Duodenal mucosa (tissue), 2 donors: ENCODE measurements around the gene TNFRSF18.

ENCODE experiments used
- H3K27ac ChIP-seq: one replicate; pipeline ENCODE4 v1.7.0; 2013; ENCODE audit warnings: low read depth, low read length
- H3K27me3 ChIP-seq, 2 donors: one replicate each; pipeline ENCODE4 v1.7.0; 2013; ENCODE audit warnings: low read length in 2 of 2, control low read depth in 1 of 2; ENCODE audit not compliant: insufficient read depth in 2 of 2, control insufficient read depth in 1 of 2
- H3K36me3 ChIP-seq, 2 donors: one replicate each; pipeline ENCODE4 v1.7.0; 2013; ENCODE audit warnings: low read length in 2 of 2, control low read depth in 1 of 2; ENCODE audit not compliant: insufficient read depth in 2 of 2, control insufficient read depth in 1 of 2
- H3K4me1 ChIP-seq, 2 donors: one replicate each; pipeline ENCODE4 v1.7.0; 2013; ENCODE audit warnings: low read length in 2 of 2, control low read depth in 1 of 2; ENCODE audit not compliant: insufficient read depth in 2 of 2, control insufficient read depth in 1 of 2
- H3K4me3 ChIP-seq, 2 donors: one replicate each; pipeline ENCODE4 v1.7.0; 2013; ENCODE audit warnings: low read length in 2 of 2, low read depth in 1 of 2
- H3K9ac ChIP-seq, 2 donors: one replicate each; pipeline ENCODE4 v1.7.0; 2013; ENCODE audit warnings: low read length in 2 of 2, low read depth in 1 of 2
- H3K9me3 ChIP-seq, 2 donors: one replicate each; pipeline ENCODE4 v1.7.0; 2013; ENCODE audit warnings: low read length in 2 of 2, control low read depth in 1 of 2; ENCODE audit not compliant: control insufficient read depth in 1 of 2

The TNFRSF18 gene

DNA sequence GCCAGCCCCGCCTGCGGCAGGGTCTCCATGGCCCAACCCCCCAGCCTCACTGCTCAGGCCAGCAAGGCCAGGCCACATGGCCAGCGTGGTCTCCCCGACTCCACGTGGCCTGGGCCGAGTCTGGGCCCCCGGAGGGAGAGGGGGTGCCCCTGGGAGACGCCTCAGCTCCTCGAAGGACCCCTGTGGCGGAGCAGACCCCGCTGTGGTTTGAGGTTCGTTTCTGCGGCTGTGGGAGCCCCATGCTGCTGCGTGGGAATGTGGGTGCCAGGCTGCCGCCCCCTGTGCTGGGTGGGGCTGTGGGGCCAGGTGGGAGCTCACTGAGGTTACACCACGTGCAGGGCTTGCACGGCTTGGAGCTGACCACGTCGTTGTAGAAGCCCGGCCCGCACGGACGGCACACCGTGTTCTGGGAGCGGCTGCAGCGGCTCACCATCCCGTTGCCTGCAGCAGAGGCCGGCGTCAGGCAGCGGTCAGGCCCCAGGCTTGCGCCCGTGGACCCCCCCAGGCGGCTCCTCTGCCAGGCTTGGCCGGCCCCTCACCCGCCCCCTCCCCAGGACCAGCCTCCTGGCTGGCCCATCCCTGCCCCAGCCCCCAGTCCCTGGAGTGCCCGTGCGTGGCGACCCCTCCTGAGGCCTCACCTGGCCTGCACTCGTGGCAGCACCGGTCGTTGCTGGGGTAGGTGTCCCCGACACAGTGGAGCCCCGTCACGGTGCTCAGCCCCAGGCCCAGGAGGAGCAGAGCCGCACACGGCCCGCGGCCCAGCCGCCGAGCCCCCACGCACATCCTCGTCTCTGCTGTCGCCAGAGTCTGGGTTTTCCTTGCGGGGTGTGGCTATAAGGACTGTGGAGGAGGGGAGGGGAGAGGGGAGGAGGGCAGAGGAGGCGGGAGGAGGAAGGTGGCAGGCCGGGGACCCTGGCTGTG is 7.2 kb upstream of the TNFRSF18 start, which contains the start of gene TNFRSF4:
Gene TNFRSF4, minus strand, starts transcription at position 809 of the 921 bp plus-strand sequence. Its CDS starts 26 bp downstream, at position 783.
- H3K36me3 ChIP-seq = peaks cover 3 to 28% of the 10 kb centered on the region in 2 donors
- H3K4me1 ChIP-seq = peaks cover 8 to 15% of the 10 kb centered on the region in 2 donors
- H3K9ac ChIP-seq = no peak within 1 kb of the TSS
- no peaks in the 10 kb centered on the region for H3K9me3 ChIP-seq
- peak within 1 kb of the TSS; percentile 35 to 40 for H3K4me3 ChIP-seq
- no peaks in the 10 kb centered on the region for H3K27me3 ChIP-seq
- H3K27ac ChIP-seq = no peak within 1 kb of the TSS

DNA sequence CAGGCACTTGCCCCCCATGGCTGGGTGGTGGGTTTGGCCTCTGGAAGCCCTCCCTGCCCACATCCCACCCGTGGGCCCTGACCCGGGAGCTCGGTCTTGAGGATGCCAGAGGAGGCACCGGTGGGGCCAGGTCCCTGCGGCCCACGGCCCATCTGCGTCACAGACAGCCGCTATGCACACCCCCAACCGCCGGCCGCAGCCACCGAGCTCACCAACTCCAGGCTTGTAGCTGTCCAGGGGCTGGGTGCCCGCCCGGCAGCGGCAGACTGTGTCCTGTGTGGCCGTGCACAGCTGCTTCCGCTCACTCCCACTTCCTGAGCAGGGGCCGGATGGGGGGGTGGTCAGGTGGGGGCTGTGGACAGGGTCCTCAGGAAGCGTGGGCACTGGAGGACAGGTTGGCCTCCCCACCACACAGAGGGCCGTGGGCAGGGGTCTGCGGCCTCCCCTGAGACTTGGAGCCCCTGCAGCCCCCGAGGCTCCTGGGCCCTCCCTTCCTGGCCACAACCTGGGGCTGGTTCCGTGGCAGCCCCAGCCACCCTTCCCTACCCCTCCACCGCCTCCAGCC is 6.5 kb upstream of the TNFRSF18 start:
- Histone ChIP-seq H3K27me3 (peaks cover 0 to 3% of the 10 kb centered on the region in 2 donors), H3K4me1 (peaks cover 12 to 20% of the 10 kb centered on the region in 2 donors), H3K36me3 (peaks cover 3 to 20% of the 10 kb centered on the region in 2 donors), H3K9me3 (no peaks in the 10 kb centered on the region), H3K9ac (no peak overlapping the region), H3K27ac (no peak overlapping the region), H3K4me3 (peak overlapping the region; percentile 35 to 40)

DNA sequence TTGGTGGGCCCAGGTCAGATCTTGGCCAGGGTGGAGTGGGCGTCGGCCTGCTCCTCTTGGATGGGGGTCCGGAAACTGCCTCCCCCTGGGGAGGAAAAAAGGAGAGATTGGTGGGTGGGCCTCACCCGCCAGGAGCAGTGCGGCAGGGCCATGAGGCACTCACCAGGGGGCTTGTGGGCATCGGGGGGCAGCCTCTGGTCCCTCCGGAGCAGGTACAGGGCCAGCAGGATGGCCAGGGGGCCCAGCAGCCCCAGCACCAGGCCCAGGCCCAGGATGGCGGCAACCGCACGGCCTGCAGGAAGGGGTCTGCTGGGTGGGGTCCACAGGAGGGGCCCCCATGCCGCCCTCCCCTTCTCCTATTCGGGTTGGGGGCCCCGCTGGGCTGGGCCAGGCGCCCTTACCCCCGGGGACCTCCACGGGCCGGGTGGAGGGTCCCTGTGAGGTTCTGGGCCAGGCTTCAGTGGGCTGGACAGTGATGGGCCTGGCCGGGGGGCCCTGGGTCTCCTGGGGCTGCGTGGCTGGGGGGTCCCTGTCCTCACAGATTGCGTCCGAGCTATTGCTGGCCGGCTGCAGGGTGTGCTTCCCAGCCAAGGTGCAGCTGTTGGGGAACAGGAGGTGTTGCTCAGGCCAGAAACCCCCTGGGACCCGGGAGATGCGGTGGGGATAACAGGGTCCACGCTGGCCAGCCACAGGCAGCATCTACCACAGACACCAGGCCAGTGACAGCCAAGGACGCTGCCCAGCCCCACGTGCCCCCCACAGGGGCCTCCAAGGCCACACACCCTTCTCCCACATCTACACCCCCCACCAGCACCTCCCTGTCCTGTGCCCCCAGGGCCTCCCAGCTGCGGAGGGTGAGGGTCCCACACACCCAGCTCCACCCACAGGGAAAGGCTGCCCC is 5.4 kb upstream of the TNFRSF18 start:
- peaks cover 6 to 11% of the 10 kb centered on the region in 2 donors for H3K27me3 ChIP-seq
- peaks cover 19 to 20% of the 10 kb centered on the region in 2 donors for H3K4me1 ChIP-seq
- H3K36me3 ChIP-seq = peaks cover 0 to 12% of the 10 kb centered on the region in 2 donors
- H3K27ac ChIP-seq = no peak overlapping the region
- H3K9ac ChIP-seq = no peak overlapping the region
- H3K4me3 ChIP-seq = no peak overlapping the region
- H3K9me3 ChIP-seq = no peaks in the 10 kb centered on the region

DNA sequence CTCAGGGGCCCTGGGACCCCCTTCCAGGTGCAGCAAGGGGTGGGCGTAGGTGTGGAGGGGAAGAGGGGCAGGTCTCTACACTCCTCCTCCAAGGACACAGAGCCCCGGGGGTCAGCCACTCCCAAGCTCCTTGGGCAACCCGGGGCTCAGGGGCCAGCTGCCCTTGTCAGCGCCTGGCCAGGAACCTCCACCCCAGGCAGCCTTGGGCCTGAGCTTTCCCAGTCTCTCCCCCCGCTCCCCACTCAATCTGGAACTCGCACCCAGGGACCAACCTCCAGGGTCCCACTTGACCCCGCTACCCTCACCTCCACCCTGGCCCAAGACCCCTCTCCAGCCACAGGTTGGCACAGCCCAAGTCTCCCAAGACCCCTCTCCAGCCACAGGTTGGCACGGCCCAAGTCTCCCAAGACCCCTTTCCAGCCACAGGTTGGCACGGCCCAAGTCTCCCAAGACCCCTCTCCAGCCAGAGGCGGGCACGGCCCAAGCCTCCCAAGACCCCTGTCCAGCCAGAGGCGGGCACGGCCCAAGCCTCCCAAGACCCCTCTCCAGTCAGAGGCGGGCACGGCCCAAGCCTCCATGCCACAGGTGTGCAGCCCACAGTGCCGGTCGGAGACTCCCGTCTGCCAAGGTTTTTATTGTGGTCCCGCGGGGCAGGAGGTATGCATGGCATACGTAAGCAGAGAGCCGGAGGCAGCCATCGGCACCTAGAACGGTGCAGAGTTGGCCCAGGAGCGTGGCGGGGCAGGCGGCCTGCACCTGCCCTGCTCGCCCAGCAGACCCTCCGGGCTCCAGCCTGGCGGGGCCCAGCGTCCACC is 4.5 kb upstream of the TNFRSF18 start:
- Histone ChIP-seq H3K4me1 (peaks cover 19 to 27% of the 10 kb centered on the region in 2 donors), H3K9me3 (no peaks in the 10 kb centered on the region), H3K27ac (no peak overlapping the region), H3K36me3 (peaks cover 0 to 4% of the 10 kb centered on the region in 2 donors), H3K9ac (no peak overlapping the region), H3K27me3 (peaks cover 15 to 19% of the 10 kb centered on the region in 2 donors), H3K4me3 (no peak overlapping the region)

DNA sequence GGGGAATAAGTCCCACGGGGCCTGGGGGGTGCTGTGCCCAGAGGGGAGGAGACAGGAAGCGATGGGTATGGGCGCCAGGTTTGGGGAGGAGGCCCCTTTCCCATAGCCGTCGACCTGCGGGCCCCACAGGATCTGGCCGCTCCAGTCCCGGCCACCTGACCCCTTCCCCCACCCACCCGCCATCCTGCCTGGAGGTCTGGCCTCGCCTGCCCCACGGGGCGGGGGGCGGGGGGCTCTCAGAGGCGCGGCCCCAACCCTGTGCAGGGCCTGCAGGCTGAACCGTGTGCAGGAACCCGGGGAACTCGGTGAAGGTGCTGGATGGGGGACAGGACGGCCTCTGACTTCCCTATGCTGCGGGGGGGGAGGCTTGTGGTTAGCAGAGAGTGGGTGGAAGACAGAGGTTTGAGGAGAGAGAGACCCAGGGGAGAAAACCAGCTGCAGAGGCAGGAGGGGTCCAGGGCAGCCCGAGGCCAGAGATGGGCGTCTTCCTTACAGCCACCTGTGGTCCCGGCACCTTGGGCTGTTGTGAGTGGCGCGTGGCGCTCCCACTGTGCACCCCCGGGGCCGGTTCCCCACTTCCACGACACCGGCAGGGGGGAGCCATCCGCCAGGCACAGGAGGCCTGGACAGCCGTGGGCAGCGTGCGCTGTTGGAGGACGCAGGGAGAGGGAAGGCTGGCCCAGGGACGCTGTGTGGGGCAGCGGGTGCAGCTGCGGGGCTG is 2.5 kb upstream of the TNFRSF18 start:
- H3K9ac ChIP-seq = peak overlapping the region in 1 of 2 donors; percentile 25
- H3K27me3 ChIP-seq = peaks cover 20 to 29% of the 10 kb centered on the region in 2 donors
- H3K36me3 ChIP-seq = no peaks in the 10 kb centered on the region
- H3K27ac ChIP-seq = no peak overlapping the region
- H3K4me3 ChIP-seq = peak overlapping the region in 1 of 2 donors; percentile 40
- H3K4me1 ChIP-seq = peaks cover 15 to 19% of the 10 kb centered on the region in 2 donors
- no peaks in the 10 kb centered on the region for H3K9me3 ChIP-seq

DNA sequence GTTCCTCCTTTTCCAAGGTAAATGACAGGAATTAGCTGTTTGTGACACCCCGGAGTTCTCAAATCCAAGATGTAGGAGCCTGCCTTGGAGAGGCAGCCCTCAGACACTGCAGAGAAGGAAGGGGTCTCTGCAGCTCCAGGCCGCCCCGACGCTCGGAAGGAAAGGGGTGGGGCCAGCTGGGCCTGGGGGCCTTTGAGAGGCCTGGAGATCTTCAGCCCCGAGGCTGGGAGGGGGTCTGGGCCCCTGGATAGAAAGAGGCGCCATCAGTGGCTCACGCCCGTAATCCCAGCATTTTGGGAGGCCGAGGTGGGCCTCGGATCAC is 1.1 kb upstream of the TNFRSF18 start:
- Histone ChIP-seq H3K36me3 (no peaks in the 10 kb centered on the region), H3K9ac (no peak overlapping the region), H3K9me3 (no peaks in the 10 kb centered on the region), H3K27me3 (peaks cover 20 to 30% of the 10 kb centered on the region in 2 donors), H3K4me1 (peaks cover 11 to 14% of the 10 kb centered on the region in 2 donors), H3K27ac (no peak overlapping the region), H3K4me3 (no peak overlapping the region)

DNA sequence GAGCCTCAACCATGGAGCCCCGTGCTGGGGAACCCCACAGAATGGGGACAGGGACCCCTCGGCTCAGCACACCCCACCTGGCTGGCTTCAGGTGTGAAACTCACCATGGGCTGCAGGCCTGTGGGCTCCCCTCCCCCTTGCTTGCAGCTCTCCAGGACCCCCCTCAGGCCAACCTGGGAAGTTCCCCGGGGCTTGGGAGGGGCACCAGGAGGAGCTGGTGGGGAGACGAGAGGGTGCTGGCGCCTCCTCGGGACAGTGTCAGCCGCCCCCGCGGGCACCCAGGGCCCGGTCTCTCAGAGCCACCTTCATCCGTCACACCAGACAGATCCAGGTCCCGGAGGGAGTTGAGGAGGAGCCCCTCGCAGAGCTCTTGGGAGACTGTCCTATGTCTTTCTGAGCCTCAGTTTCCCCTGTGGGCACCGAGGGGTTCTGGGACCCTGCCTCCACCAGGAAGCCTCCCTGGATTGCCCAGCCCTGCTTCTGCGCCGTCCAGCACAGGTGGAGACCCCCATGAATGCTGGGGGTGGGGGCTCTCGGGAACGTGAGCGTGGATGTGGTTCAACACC is 657 bp upstream of the TNFRSF18 start:
- H3K27ac ChIP-seq = no peak overlapping the region
- H3K4me1 ChIP-seq = peaks cover 11 to 14% of the 10 kb centered on the region in 2 donors
- peaks cover 20 to 30% of the 10 kb centered on the region in 2 donors for H3K27me3 ChIP-seq
- H3K9ac ChIP-seq = no peak overlapping the region
- peak overlapping the region in 1 of 2 donors; percentile 29 for H3K4me3 ChIP-seq
- no peaks in the 10 kb centered on the region for H3K36me3 ChIP-seq
- no peaks in the 10 kb centered on the region for H3K9me3 ChIP-seq

DNA sequence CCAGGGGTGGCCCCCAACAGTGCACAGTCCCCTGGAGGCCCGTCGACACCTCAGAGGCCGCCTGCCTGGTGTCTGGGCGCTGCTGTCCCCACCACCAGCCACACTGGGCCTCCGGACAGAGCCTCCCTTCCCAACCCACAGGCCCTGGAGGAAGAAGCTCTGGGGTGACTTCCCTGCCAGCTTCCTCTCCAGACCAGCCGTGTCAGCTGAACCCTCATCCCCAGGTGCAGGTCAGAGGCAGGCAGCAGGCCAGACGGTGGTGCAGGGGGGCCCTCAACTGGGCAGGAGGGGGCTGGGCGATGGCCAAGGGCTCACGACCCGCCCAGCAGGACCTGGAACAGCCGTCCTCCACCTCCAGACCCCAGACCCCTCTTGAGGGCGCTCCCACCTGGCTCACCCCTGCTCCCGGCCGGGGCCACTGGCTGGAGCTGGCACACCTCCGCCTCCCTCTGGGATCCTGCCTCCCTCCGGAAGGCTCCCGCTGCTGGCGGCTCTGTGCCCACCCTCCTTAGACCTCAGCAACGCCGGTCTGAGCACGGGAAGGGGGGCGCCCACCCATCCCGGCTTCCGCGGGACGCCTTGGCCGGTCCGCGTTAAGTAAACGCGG is 520 bp downstream of the TNFRSF18 start:
- peaks cover 11 to 14% of the 10 kb centered on the region in 2 donors for H3K4me1 ChIP-seq
- H3K4me3 ChIP-seq = peak overlapping the region; percentile 29 to 50
- H3K9me3 ChIP-seq = no peaks in the 10 kb centered on the region
- H3K27me3 ChIP-seq = peaks cover 20 to 30% of the 10 kb centered on the region in 2 donors
- no peak overlapping the region for H3K27ac ChIP-seq
- no peaks in the 10 kb centered on the region for H3K36me3 ChIP-seq
- H3K9ac ChIP-seq = peak overlapping the region; percentile 39 to 43
